GM23338 (cell line): ENCODE data around the gene MVB12B. TPM values are rescaled to one million over a fixed set of nuclear protein-coding genes. Genes with fewer than 3 reads are reported as not detected.
A peak's percentile ranks its signal among the peaks of the same experiment; 100 is the strongest.

Experiments used
- ATAC-seq: fragments of 200-7000 bp; cut with Tn5 transposase; 3 replicates; pipeline ENCODE4 v1.9.1; 2020
- DNase-seq: peaks from one replicate; pipeline ENCODE4 v3.0.0-alpha.2; 2015; ENCODE audit warnings: low spot score
- H2AFZ ChIP-seq: fragments of 200-600 bp; sonication (generic); 2 replicates; pipeline ENCODE4 v1.8.0; 2016; ENCODE audit warnings: antibody characterized with exemption, mild to moderate bottlenecking, moderate library complexity
- H3F3A ChIP-seq: fragments of 200-600 bp; sonication (generic); replicated peaks from 2 replicates; pipeline ENCODE4 v1.8.0; 2017; ENCODE audit warnings: antibody characterized with exemption, mixed run types, low read depth
- H3K27ac ChIP-seq: fragments of 200-600 bp; sonication (generic); 2 replicates; pipeline ENCODE4 v1.6.1; 2016; ENCODE audit warnings: low read depth
- H3K27me3 ChIP-seq: fragments of 200-600 bp; sonication (generic); 2 replicates; pipeline ENCODE4 v1.8.0; 2016; ENCODE audit warnings: mild to moderate bottlenecking, mixed run types, moderate library complexity; ENCODE audit not compliant: insufficient read depth
- H3K36me3 ChIP-seq: fragments of 200-600 bp; sonication (generic); 2 replicates; pipeline ENCODE4 v1.8.0; 2016; ENCODE audit warnings: mild to moderate bottlenecking; ENCODE audit not compliant: insufficient read depth
- H3K4me1 ChIP-seq: fragments of 200-600 bp; sonication (generic); 2 replicates; pipeline ENCODE4 v1.8.0; 2016; ENCODE audit warnings: mild to moderate bottlenecking, moderate library complexity; ENCODE audit not compliant: insufficient read depth
- H3K4me2 ChIP-seq: fragments of 200-600 bp; sonication (generic); 2 replicates; pipeline ENCODE4 v1.7.1; 2017; ENCODE audit warnings: mixed run types
- H3K4me3 ChIP-seq: fragments of 200-600 bp; sonication (generic); 2 replicates; pipeline ENCODE4 v1.6.1; 2016; ENCODE audit warnings: mixed run types
- H3K79me2 ChIP-seq: fragments of 200-600 bp; sonication (generic); replicated peaks from 2 replicates; pipeline ENCODE4 v1.8.0; 2017; ENCODE audit warnings: mild to moderate bottlenecking; ENCODE audit not compliant: insufficient read depth
- H3K9me2 ChIP-seq: fragments of 200-600 bp; sonication (generic); 2 replicates; pipeline ENCODE4 v1.8.0; 2017; ENCODE audit not compliant: insufficient read depth
- H4K20me1 ChIP-seq: fragments of 200-600 bp; sonication (generic); replicated peaks from 2 replicates; pipeline ENCODE4 v1.8.0; 2017; ENCODE audit warnings: mild to moderate bottlenecking; ENCODE audit not compliant: insufficient read depth
- H3K27ac Mint-ChIP-seq: 2 replicates; pipeline ENCODE4 v1.8.0; 2020; ENCODE audit warnings: inconsistent platforms, mild to moderate bottlenecking, moderate library complexity, mixed read lengths
- H3K27me3 Mint-ChIP-seq: 3 replicates; pipeline ENCODE4 v1.8.0; 2022; ENCODE audit warnings: low read depth, mild to moderate bottlenecking, moderate library complexity, mixed read lengths, inconsistent platforms; ENCODE audit not compliant: insufficient read depth, poor library complexity
- H3K36me3 Mint-ChIP-seq: 3 replicates; pipeline ENCODE4 v1.8.0; 2021; ENCODE audit warnings: low read depth, mild to moderate bottlenecking, inconsistent platforms, moderate library complexity, mixed read lengths
- H3K4me1 Mint-ChIP-seq: 3 replicates; pipeline ENCODE4 v1.8.0; 2020; ENCODE audit warnings: mild to moderate bottlenecking, inconsistent platforms, mixed read lengths
- H3K4me3 Mint-ChIP-seq: 3 replicates; pipeline ENCODE4 v1.8.0; 2021; ENCODE audit warnings: moderate library complexity, mild to moderate bottlenecking, inconsistent platforms, mixed read lengths
- H3K9me3 Mint-ChIP-seq: 3 replicates; pipeline ENCODE4 v1.8.0; 2020; ENCODE audit warnings: moderate library complexity, mild to moderate bottlenecking, inconsistent platforms, mixed read lengths
- CREB1 ChIP-seq: fragments of 250-450 bp; sonication (Bioruptor Pico); IDR thresholded peaks from 2 replicates; pipeline ENCODE4 v1.5.0; 2020; ENCODE audit warnings: low read depth, mild to moderate bottlenecking, moderate library complexity
- ETS1 ChIP-seq: IDR thresholded peaks from 2 replicates; pipeline ENCODE4 v1.6.1; 2016; ENCODE audit warnings: antibody characterized with exemption
- EZH2 ChIP-seq: fragments of 200-600 bp; sonication (generic); IDR thresholded peaks from one replicate; pipeline ENCODE4 v1.8.0; 2017; ENCODE audit warnings: antibody characterized with exemption, mild to moderate bottlenecking, low read depth; ENCODE audit not compliant: unreplicated experiment
- EZH2phosphoT487 ChIP-seq: fragments of 200-600 bp; sonication (generic); IDR thresholded peaks from one replicate; pipeline ENCODE4 v1.8.1; 2018; ENCODE audit warnings: antibody characterized with exemption; ENCODE audit not compliant: unreplicated experiment
- JUNB ChIP-seq: IDR thresholded peaks from one replicate; pipeline ENCODE4 v1.6.1; 2016; ENCODE audit warnings: antibody characterized with exemption; ENCODE audit not compliant: unreplicated experiment
- NANOG ChIP-seq: IDR thresholded peaks from 2 replicates; pipeline ENCODE4 v1.6.1; 2016; ENCODE audit warnings: antibody characterized with exemption, borderline replicate concordance
- POLR2AphosphoS5 ChIP-seq: IDR thresholded peaks from 2 replicates; pipeline ENCODE4 v1.6.1; 2016; ENCODE audit warnings: antibody characterized with exemption, low read depth
- REST ChIP-seq: IDR thresholded peaks from one replicate; pipeline ENCODE4 v1.6.1; 2018; ENCODE audit warnings: antibody characterized with exemption; ENCODE audit not compliant: unreplicated experiment
- STAT1 ChIP-seq: IDR thresholded peaks from one replicate; pipeline ENCODE4 v1.6.1; 2016; ENCODE audit warnings: antibody characterized with exemption; ENCODE audit not compliant: unreplicated experiment
- ZNF114 ChIP-seq: fragments of 250-450 bp; sonication (Bioruptor Pico); IDR thresholded peaks from 2 replicates; pipeline ENCODE4 v1.5.0; 2020; ENCODE audit warnings: mild to moderate bottlenecking, moderate library complexity
- ZNF331 ChIP-seq: fragments of 250-450 bp; sonication (Bioruptor Pico); IDR thresholded peaks from 2 replicates; pipeline ENCODE4 v1.5.0; 2020; ENCODE audit warnings: low read depth, mild to moderate bottlenecking, moderate library complexity
- ZNF462 ChIP-seq: fragments of 250-450 bp; sonication (Bioruptor Pico); IDR thresholded peaks from 2 replicates; pipeline ENCODE4 v1.5.0; 2020; ENCODE audit warnings: mild to moderate bottlenecking, moderate library complexity
- polyA plus RNA-seq: library from polyadenylated mRNA; unstranded; fragments of >200 nt; fragmentation: Nextera tagmentation; extraction: Ambion mirVana; gene quantifications from 2 replicates; pipeline ENCODE4 v1.2.1, GENCODE V29; 2016
- total RNA-seq: library from RNA; depleted of rRNA; stranded (reverse); fragments of >200 nt; shearing (Covaris generic); gene quantifications from 2 replicates; pipeline ENCODE4 v1.2.3, GENCODE V29; 2014
- TF ChIP-seq, protein P1 (sequence below), 2 experiments: fragments of 200-600 bp in 1 of 2; sonication (generic) in 1 of 2; conservative IDR thresholded peaks; 2 replicates each; pipeline versions ENCODE4 v1.5.1 to v1.6.1; 2016 to 2017; ENCODE audit warnings: antibody characterized with exemption in 2 of 2, low read depth in 2 of 2, mild to moderate bottlenecking in 2 of 2, moderate library complexity in 1 of 2

The MVB12B gene
- total and polyA plus RNA-seq, 2 experiments from 2014 or later = 1.9 to 6.6 TPM

- peaks cover 33% of the 10 kb centered on the region for H3K4me1 ChIP-seq
- ATAC-seq (no peak; the same call in 2 of the 3 replicates), DNase-seq (no peak)
- H3K27ac ChIP-seq = no peak overlapping the region
- 0 out of 2 replicates have a peak, but pooled peaks cover 3% of the 10 kb centered on the region for H3F3A ChIP-seq
- no peaks in the 10 kb centered on the region for H3K27me3 ChIP-seq
- TF ChIP-seq REST (no peak), JUNB (no peak), EZH2phosphoT487 (no peak), ZNF331 (CRISPR knock-in tag) (no peak), ZNF462 (CRISPR knock-in tag) (no peak), ZNF114 (CRISPR knock-in tag) (no peak), STAT1 (no peak), EZH2 (no peak), NANOG (no peak), CREB1 (CRISPR knock-in tag) (no peak), ETS1 (no peak), POLR2AphosphoS5 (no peak)
- TF ChIP-seq, protein P1, sequence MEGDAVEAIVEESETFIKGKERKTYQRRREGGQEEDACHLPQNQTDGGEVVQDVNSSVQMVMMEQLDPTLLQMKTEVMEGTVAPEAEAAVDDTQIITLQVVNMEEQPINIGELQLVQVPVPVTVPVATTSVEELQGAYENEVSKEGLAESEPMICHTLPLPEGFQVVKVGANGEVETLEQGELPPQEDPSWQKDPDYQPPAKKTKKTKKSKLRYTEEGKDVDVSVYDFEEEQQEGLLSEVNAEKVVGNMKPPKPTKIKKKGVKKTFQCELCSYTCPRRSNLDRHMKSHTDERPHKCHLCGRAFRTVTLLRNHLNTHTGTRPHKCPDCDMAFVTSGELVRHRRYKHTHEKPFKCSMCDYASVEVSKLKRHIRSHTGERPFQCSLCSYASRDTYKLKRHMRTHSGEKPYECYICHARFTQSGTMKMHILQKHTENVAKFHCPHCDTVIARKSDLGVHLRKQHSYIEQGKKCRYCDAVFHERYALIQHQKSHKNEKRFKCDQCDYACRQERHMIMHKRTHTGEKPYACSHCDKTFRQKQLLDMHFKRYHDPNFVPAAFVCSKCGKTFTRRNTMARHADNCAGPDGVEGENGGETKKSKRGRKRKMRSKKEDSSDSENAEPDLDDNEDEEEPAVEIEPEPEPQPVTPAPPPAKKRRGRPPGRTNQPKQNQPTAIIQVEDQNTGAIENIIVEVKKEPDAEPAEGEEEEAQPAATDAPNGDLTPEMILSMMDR (conservative IDR thresholded peaks at IDR 0.05; ENCODE audit: low read depth in 2 of 2) = no peak
- H4K20me1 ChIP-seq = no peaks in the 10 kb centered on the region
- Mint-ChIP-seq H3K27me3 (peaks cover 2% of the 10 kb centered on the region), H3K4me1 (peaks cover 53% of the 10 kb centered on the region), H3K4me3 (no peak overlapping the region), H3K27ac (peak overlapping the region; percentile 73; the same call in 1 of the 2 replicates), H3K9me3 (no peaks in the 10 kb centered on the region), H3K36me3 (no peaks in the 10 kb centered on the region)
- no peak overlapping the region for H3K4me3 ChIP-seq
- H3K79me2 ChIP-seq = no peaks in the 10 kb centered on the region
- no peaks in the 10 kb centered on the region for H3K9me2 ChIP-seq
- peak overlapping the region; percentile 74; the same call in 1 of the 2 replicates for H2AFZ ChIP-seq
- no peaks in the 10 kb centered on the region for H3K36me3 ChIP-seq
- no peak overlapping the region for H3K4me2 ChIP-seq
Measured at GRCh38 chr9:126379661-126380360, 53.2 kb downstream of the MVB12B start.
